GM18511 (cell line): ENCODE measurements around the gene CRY1.

Experiments
- ATAC-seq: cut with Tn5 transposase; IDR thresholded peaks from one replicate; pipeline ENCODE4 v1.9.1; 2021; ENCODE audit warnings: mild to moderate bottlenecking, moderate library complexity; ENCODE audit not compliant: unreplicated experiment

CRY1 gene

GRCh38 chr12:106974511-106974910 lies 118.8 kb downstream of the CRY1 start:
- ATAC-seq = peak; percentile 89

- ATAC-seq = no peak
Measured at GRCh38 chr12:106973545-106973944, 119.8 kb downstream of the CRY1 start.

GRCh38 chr12:106971065-106971464 lies 122.3 kb downstream of the CRY1 start:
- ATAC-seq = no peak

- ATAC-seq = no peak
Measured at GRCh38 chr12:106964526-106964925, 128.8 kb downstream of the CRY1 start.

- ATAC-seq = no peak
Measured at GRCh38 chr12:106962286-106962685, 131.1 kb downstream of the CRY1 start.

GRCh38 chr12:106960443-106960842 lies 132.9 kb downstream of the CRY1 start:
- ATAC-seq = no peak

GRCh38 chr12:106957583-106957982 lies 135.8 kb downstream of the CRY1 start:
- ATAC-seq = no peak

GRCh38 chr12:106956048-106956578 lies 137.2 kb downstream of the CRY1 start:
- peak; percentile 46 for ATAC-seq

GRCh38 chr12:106955377-106956047 lies 137.8 kb downstream of the CRY1 start, which contains the start of gene TMEM263:
TMEM263 (plus strand) TSS chr12:106955907; CDS start chr12:106967117, 11,210 bp downstream.
- peak; percentile 78 for ATAC-seq

GRCh38 chr12:106954462-106955376 lies 138.6 kb downstream of the CRY1 start:
- peak; percentile 17 for ATAC-seq

- no peak for ATAC-seq
Measured at GRCh38 chr12:106953352-106954250, 139.7 kb downstream of the CRY1 start.

GRCh38 chr12:106950591-106950990 lies 142.8 kb downstream of the CRY1 start:
- ATAC-seq = no peak

GRCh38 chr12:106947461-106947860 lies 145.9 kb downstream of the CRY1 start:
- no peak for ATAC-seq

GRCh38 chr12:106945261-106945851 lies 148.0 kb downstream of the CRY1 start:
- ATAC-seq = no peak

GRCh38 chr12:106942775-106943174 lies 150.6 kb downstream of the CRY1 start:
- no peak for ATAC-seq

- no peak for ATAC-seq
Measured at GRCh38 chr12:106941481-106942156, 151.7 kb downstream of the CRY1 start.
